Right lobe of liver (tissue), 6 donors: ENCODE data around the gene MACROD1. TPM values are rescaled to one million over a fixed set of nuclear protein-coding genes. Genes with fewer than 3 reads are reported as not detected.

Experiments
- ATAC-seq, 4 donors: fragments of 200-7000 bp; cut with Tn5 transposase; one replicate each; pipeline ENCODE4 v1.9.1; 2020; ENCODE audit warnings: mild to moderate bottlenecking in 4 of 4, moderate library complexity in 4 of 4
- DNase-seq, 3 donors: peaks; one replicate each; pipeline ENCODE4 v3.0.0-alpha.2; 2020
- H3K27ac ChIP-seq, 3 donors: fragments of 200-600 bp; one replicate each; pipeline ENCODE4 v1.8.0; 2022
- H3K27me3 ChIP-seq, 2 donors: fragments of 200-600 bp; one replicate each; pipeline ENCODE4 v1.8.0; 2022
- H3K36me3 ChIP-seq, 4 donors: fragments of 200-600 bp; sonication (generic) in 1 of 4; one replicate each; pipeline versions ENCODE4 v1.5.1 to v1.8.0; 2017 to 2022; ENCODE audit warnings: control low read depth in 1 of 4
- H3K4me1 ChIP-seq, 4 donors: fragments of 200-600 bp; sonication (generic) in 1 of 4; one replicate each; pipeline versions ENCODE4 v1.5.1 to v1.8.0; 2017 to 2022; ENCODE audit warnings: control low read depth in 1 of 4
- H3K4me3 ChIP-seq, 3 donors: fragments of 200-600 bp; one replicate each; pipeline ENCODE4 v1.8.0; 2022
- H3K9me3 ChIP-seq, 4 donors: fragments of 200-600 bp; sonication (generic) in 1 of 4; one replicate each; pipeline versions ENCODE4 v1.5.1 to v1.8.0; 2017 to 2022; ENCODE audit warnings: control low read depth in 1 of 4
- CTCF ChIP-seq, 4 donors: fragments of 200-600 bp in 3 of 4; fragments of 450-650 bp in 1 of 4; IDR thresholded peaks; one replicate each; pipeline versions ENCODE4 v1.5.1 to v1.8.0; 2016 to 2022; ENCODE audit warnings: antibody characterized with exemption in 4 of 4, mild to moderate bottlenecking in 2 of 4
- POLR2A ChIP-seq: fragments of 450-650 bp; IDR thresholded peaks from one replicate; pipeline ENCODE4 v1.6.1; 2017; ENCODE audit warnings: antibody characterized with exemption, mild to moderate bottlenecking
- WGBS: methylation state at CpG from one replicate; pipeline ENCODE4 v1.1.6; 2018; ENCODE audit warnings: low coverage, low lambda C conversion rate; ENCODE audit not compliant: insufficient coverage; ENCODE audit errors: missing lambda C conversion rate; 5-methylcytosine and 5-hydroxymethylcytosine counted together
- intact Hi-C, 2 donors: fragments of 100-400 bp; cut with DNase I; formaldehyde crosslinking; loops; one replicate each; pipeline versions ENCODE4 v1.11.2 to v1.14.1; 2022
- total RNA-seq, 6 experiments: library from RNA; depleted of rRNA in 2 of 6; stranded (reverse); fragments of >200 nt in 2 of 6; fragmentation: NEBNext Ultra II Directional in 3 of 6; extraction: Animal tissue kit (Norgen Biotek cat#: 25700) in 3 of 6; gene quantifications; one replicate each; pipeline versions ENCODE4 v1.1.0 to v1.2.4, GENCODE V29; 2016 to 2023
- donor health status: DM: no; HTN: yes; CAD: no.
- donor health status: DM: no; HTN: no; CAD: no.
- donor health status: DM: no; HTN: no; CAD: no.
- donor health status: DM: no; HTN: yes; CAD: no.
- donor health status: DM: no; HTN: yes; CAD: no.

MACROD1 gene
- total RNA-seq, 6 experiments from 2014 or later = 12.3 to 219 (median 27.8) TPM

DNA sequence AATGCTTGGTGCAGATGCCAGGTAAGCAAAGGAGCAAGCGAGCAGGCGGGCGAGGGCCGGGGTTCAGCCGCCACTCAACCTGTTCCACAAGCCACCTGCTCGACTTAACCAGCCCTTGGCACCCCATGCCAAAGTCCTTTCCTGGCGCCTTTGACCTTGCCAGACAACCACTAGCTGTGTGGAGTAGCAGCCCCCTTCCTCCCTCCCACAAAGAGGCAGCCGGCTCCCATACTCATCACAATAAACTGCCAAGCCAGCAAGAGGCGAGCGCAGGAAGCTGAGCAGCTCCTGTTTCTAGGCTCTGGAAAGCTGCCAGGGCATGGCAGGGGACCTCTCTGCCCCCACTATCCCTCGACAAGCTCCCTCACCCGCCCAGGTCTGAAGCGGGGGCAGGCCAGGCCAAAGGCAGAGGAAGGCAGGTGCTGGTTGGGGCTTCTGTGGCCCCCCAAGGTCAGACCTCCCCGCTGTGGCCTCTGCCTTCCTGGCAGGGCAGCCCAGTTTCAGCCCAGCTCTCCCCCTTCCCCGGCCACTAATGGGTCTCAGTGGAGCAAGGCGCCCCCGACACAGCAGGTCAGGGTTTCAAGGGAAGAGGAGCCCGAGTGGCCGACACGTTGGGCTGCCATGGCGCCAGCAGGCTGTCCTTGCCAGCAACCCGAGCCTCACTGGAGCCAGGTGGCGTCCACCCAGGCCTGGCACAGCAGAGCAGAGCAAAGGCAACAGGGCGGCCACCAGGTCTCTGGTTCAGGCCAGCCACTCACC lies 15.3 kb downstream of the MACROD1 start:
- TF ChIP-seq POLR2A (no peak), CTCF (IDR thresholded peaks at IDR 0.05) (peak in 1 of 4 donors; percentile 11)
- intact Hi-C loops = loop anchor here (2.0 to 5.0 kb wide), 2 partner anchors 150 to 153 kb away; no protein-coding TSS in a partner anchor
- Histone ChIP-seq H3K27me3 (no peaks in the 10 kb centered on the region), H3K36me3 (peaks cover 0 to 3% (median 0%) of the 10 kb centered on the region in 4 donors), H3K4me3 (no peak overlapping the region), H3K4me1 (peaks cover 0 to 13% (median 6%) of the 10 kb centered on the region in 4 donors), H3K27ac (no peak overlapping the region), H3K9me3 (no peaks in the 10 kb centered on the region)
- DNase-seq (peak; percentile 68 to 92 (median 89)), ATAC-seq (peak; percentile 73 to 89 (median 82))
- WGBS = 38% methylated on average over 3 of the region's 24 CpGs

DNA sequence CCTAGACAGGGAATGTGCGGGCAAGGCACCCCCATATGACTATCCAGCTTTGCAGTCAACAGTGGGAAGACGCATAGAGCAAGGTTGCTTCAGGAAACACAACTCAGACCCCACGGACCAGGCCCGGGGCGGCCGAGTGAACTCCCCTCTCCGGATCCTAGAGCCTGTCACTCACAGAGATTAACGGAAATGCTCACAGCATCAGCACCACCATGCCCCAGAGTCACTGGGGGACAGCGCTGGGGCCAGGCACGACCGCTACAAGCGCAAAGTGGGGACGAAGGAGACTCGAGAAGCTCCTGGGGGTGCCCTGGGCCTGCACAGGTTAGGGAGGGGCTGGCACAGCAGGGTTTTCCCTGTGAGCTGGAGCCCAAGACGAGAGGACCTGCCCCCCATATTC lies 15.9 kb downstream of the MACROD1 start:
- Histone ChIP-seq H3K27ac (no peak overlapping the region), H3K36me3 (peaks cover 0 to 3% (median 0%) of the 10 kb centered on the region in 4 donors), H3K27me3 (no peaks in the 10 kb centered on the region), H3K4me3 (no peak overlapping the region), H3K9me3 (no peaks in the 10 kb centered on the region), H3K4me1 (peaks cover 0 to 13% (median 6%) of the 10 kb centered on the region in 4 donors)
- WGBS = 83% methylated on average over 6 of the region's 15 CpGs
- no peak for DNase-seq
- intact Hi-C loops = loop anchor here (2.0 to 5.0 kb wide), 2 partner anchors 149 to 153 kb away; no protein-coding TSS in a partner anchor
- no peak for ATAC-seq
- no peak for TF ChIP-seq POLR2A
- no peak for TF ChIP-seq CTCF (IDR thresholded peaks at IDR 0.05)

- intact Hi-C loops = no loop called here
- WGBS = 62% methylated on average over 9 of the region's 25 CpGs
- Histone ChIP-seq H3K9me3 (no peaks in the 10 kb centered on the region), H3K36me3 (peaks cover 0 to 3% (median 0%) of the 10 kb centered on the region in 4 donors), H3K27ac (no peak overlapping the region), H3K27me3 (no peaks in the 10 kb centered on the region), H3K4me3 (no peak overlapping the region), H3K4me1 (peaks cover 0 to 13% (median 6%) of the 10 kb centered on the region in 4 donors)
- DNase-seq = no peak
- TF ChIP-seq POLR2A (no peak), CTCF (IDR thresholded peaks at IDR 0.05) (peak in 1 of 4 donors; percentile 29)
- no peak for ATAC-seq
Measured at GRCh38 chr11:64148917-64149617, 16.8 kb downstream of the MACROD1 start.

DNA sequence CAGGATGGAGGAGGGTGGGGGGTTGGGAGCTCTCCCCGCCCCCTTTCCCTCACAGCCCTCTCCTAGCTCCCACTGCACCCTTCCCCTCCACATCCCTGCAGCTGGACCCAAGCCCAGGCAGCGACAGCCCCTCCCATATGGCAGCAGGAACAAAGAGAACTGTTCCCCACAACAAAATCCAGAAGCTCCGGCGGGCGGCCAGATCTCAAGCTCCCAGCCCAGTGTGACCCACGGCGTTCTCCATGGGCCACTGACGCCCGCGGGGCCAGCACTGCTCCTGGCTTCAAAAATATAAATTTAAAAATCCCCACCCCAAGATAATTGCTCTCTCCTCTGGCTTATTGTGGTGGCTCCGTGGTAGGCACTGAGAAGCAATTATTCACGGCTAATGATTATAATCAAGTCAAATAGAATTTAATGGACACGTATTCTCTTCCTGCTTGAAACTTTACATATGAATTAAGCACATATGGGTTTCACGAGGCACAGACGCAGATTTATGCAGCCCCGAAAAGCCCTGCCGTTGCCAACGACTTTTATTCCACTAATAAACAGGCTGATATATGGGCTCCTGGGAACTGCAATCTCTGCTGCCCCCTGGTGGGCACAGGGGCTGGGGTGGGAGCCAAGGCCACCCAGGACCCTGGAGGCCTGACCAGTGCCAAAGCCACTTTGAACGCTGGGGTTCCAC lies 17.5 kb downstream of the MACROD1 start:
- no peak overlapping the region for H3K27ac ChIP-seq
- peak; percentile 37 to 59 (median 54) for ATAC-seq

More for the DNA sequence above, 17.5 kb downstream of the MACROD1 start:
- Histone ChIP-seq H3K4me1 (peaks cover 0 to 13% (median 6%) of the 10 kb centered on the region in 4 donors), H3K27me3 (no peaks in the 10 kb centered on the region), H3K36me3 (peaks cover 0 to 3% (median 0%) of the 10 kb centered on the region in 4 donors), H3K9me3 (no peaks in the 10 kb centered on the region), H3K4me3 (no peak overlapping the region)
- intact Hi-C loops = no loop called here
- WGBS = 31% methylated on average over 12 of the region's 19 CpGs
- TF ChIP-seq POLR2A = no peak
- TF ChIP-seq CTCF (IDR thresholded peaks at IDR 0.05) = peak; percentile 86 to 95 (median 91)
- peak; percentile 69 for DNase-seq
